Testis (tissue), 2 donors: Measurements from ENCODE around the gene GRID1.

Experiments used
- CTCF ChIP-seq, 3 experiments: fragments of 450-650 bp in 2 of 3; fragments of 200-600 bp in 1 of 3; sonication (generic) in 1 of 3; IDR thresholded peaks; one replicate each; pipeline ENCODE4 v1.5.1; 2016 to 2019; ENCODE audit warnings: antibody characterized with exemption in 3 of 3, mild to moderate bottlenecking in 2 of 3, moderate library complexity in 1 of 3
- POLR2A ChIP-seq: fragments of 450-650 bp; IDR thresholded peaks from one replicate; pipeline ENCODE4 v1.6.1; 2017; ENCODE audit warnings: antibody characterized with exemption, mild to moderate bottlenecking, moderate library complexity

- TF ChIP-seq POLR2A (no peak), CTCF (IDR thresholded peaks at IDR 0.05) (no peak)
These were observed 294.8 kb downstream of the GRID1 start for GRCh38 chr10:86071758-86072157.
